GM19239 (cell line): ENCODE data around the gene ELOF1.
"Not testable (repeated sequence)": the region's sequence is repeated elsewhere in the genome, so short reads cannot be mapped to it uniquely, and the experiment has no call there.

Experiments
- DNase-seq: peaks from one replicate; pipeline ENCODE4 v3.0.0; 2011; ENCODE audit warnings: low spot score; ENCODE audit not compliant: insufficient read length
- FAIRE-seq: peaks from 2 replicates; lab custom pipeline; 2011; peaks lifted over from hg19 to GRCh38; lab: Jason Lieb, UNC

Gene ELOF1

DNA sequence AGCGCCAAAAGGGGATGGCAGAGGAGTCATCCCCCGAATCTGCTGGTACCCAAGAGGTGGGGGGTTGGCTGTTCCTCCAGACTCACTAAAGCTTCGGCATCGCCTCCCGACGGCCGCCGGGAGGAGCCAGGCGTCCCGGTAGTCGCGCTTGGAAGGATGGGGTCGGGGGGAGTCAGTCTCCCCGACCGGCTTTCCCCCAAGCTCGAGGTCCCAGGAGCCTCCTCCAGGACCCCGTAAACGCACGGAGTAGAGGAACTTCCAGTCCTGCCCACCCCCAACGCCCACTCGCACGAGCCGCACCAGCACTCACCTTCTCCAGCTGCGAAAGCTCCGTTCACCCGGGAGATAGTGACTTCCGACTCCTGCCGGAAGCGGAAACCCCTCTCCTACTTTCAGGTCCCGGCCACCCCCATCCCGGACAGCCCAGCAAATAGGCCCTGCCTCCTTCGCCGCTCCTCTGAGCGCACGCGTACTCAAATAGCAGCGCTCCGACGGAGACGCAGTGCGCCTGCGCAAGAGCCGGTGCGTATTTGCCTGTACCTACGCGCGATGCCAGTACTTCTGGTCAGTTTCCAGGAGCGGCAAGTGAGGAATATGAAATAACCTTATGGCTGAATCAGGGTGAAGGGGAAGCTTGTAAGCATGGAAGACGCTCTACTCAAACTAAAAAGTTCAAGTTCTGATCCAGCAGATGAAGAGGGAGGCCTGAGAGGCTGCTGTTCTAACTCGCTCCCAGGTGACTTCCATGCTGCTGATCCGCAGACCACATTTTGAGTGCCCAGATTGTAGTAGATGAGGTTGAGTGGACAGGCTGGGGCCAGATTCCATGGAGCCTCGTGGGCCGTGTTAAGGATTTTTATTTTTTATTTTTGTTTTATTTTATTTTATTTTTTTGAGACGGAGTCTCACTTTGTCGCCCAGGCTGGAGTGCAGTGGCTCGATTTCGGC is at the start of gene ELOF1:
Gene ELOF1 (minus strand): TSS at position 350 of the 948 bp plus-strand sequence. CDS start 4,883 bp downstream, outside the sequence.
- FAIRE-seq: peak; percentile 96
- DNase-seq: peak; percentile 95

- no peak for DNase-seq
- no peak for FAIRE-seq
These were observed 47.5 kb upstream of the ELOF1 start for GRCh38 chr19:11606484-11606883.

DNA sequence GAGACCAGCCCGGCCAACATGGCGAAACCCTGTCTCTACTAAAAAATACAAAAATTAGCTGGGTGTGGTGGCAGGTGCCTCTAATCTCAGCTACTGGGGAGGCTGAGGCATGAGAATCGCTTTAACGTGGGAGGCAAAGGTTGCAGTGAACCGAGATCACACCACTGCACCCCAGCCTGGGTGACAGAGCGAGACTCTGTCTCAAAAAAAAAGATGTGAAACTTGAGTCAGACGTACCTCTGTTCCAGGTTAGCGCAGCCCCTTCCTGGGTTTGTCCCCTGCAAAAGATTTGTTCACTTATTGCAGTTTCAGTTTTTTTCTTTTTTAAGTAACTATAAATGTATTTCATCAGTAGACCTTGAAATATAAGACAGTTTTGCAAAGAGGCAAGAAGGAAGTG is 40.7 kb upstream of the ELOF1 start:
- DNase-seq, FAIRE-seq: not testable (repeated sequence)

DNA sequence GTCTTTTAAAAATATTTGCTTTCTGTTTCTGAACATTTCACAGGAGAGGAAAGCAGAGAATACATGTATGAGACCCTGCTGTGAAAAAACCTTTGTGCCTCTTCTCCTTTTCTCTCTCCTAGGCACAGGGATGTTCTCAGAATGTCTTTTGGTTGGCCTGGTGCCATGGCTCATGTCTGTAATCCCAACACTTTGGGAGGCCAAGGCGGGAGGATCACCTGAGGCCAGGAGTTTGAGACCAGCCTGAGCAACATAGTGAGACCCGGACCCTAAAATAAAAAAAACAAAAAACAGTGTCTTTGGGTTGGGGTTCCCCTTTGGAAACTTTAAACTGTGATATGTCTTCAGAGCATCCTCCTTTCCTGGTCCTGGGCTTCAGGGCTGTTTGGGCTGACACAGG is 39.7 kb upstream of the ELOF1 start:
- FAIRE-seq (no peak), DNase-seq (no peak)

- FAIRE-seq (no peak), DNase-seq (no peak)
These were observed 39.1 kb upstream of the ELOF1 start for GRCh38 chr19:11598103-11598483.

DNA sequence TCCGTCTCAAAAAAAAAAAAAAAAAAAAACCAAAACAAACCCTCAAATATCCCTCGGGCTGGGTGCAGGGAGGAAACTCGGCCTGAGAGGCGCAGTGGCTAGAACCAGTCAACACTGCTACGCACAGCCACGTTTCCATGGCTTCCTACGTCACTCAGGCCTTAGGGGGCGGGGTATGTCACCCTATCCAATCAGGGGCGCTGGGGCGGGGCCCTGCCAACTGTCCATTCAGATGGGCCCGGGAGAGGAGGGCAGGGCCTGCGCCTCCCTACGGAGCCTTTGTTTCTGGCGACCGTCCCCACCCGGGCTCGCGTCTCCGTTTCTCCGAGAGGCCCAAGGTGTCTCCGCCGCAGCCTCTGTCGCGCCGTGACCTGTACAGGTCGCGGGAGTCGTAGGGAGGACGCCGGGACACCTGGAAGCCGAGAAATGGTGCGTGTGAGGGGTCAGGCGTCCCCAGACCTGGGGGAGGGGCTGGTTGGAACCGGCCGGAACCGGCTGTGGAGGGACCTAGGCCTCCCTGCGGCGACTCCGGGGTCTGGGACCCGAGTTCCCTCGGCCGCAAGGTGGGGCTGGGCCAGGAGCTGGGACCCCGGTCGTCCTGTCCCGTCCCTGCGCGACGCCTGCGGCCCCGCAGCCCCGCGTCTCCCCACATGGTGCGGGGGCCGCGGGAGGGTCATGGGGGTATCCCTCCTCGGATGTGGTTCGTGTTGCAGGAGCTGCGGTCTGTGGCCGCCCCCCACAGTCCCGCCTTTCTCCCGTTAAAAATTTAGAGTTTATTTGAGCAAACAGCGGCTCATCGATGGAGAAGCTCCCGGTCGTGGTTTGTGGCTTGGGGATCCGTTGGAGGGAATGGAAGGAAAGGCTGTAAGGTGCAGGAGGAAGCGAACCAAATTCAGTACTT is 38.4 kb upstream of the ELOF1 start, which contains the start of gene ZNF627:
Gene ZNF627 (plus strand): TSS at position 282 of the 901 bp plus-strand sequence. CDS start 145 bp downstream, at position 427.
- DNase-seq (peak; percentile 91), FAIRE-seq (peak; percentile 98)

GRCh38 chr19:11596156-11596555 is 37.1 kb upstream of the ELOF1 start:
- FAIRE-seq (no peak), DNase-seq (no peak)

DNA sequence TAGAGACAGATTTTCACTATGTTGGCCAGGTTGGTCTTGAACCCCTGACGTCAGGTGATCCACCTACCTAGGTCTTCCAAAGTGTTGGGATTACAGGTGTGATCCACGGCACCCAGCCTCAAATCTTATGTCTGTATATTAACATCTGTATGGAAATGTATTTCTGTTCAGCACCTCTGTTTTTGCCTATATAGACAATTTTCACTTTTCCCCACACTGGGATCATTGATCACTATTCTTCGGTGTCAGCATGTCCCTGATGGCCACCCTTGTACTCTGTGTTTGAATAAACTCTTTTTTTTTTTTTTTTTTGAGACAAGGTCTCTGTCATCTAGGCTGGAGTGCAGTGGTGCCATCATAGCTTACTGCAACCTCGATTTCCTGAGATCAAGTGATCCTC is 35.1 kb upstream of the ELOF1 start:
- FAIRE-seq (no peak), DNase-seq (no peak)

- FAIRE-seq (no peak), DNase-seq (no peak)
These were observed 29.1 kb upstream of the ELOF1 start for GRCh38 chr19:11587975-11588631.

- peak; percentile 85 for FAIRE-seq
- DNase-seq: peak; percentile 66
These were observed 28.4 kb upstream of the ELOF1 start for GRCh38 chr19:11587302-11587974.

DNA sequence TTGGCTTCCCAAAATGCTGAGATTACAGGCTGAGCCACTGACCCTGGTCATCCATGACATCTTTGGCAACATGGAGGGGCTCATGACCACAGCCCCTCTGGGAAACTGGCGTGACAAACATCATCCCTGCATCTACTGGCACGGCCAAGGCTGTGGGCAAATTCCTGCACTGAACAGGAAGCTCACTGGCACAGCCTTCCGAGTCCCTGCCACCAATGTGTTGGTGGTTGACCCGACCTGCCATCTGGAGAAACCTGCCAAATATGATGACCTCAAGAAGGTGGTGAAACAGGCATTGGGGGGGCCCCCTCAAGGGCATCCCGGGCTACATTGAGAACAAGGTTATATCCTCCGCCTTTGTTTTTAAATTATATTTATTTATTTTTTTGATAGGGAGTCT is 27.3 kb upstream of the ELOF1 start:
- no peak for DNase-seq
- no peak for FAIRE-seq

- peak; percentile 65 for DNase-seq
- FAIRE-seq: peak; percentile 94
These were observed 22.7 kb upstream of the ELOF1 start for GRCh38 chr19:11581740-11582139.

DNA sequence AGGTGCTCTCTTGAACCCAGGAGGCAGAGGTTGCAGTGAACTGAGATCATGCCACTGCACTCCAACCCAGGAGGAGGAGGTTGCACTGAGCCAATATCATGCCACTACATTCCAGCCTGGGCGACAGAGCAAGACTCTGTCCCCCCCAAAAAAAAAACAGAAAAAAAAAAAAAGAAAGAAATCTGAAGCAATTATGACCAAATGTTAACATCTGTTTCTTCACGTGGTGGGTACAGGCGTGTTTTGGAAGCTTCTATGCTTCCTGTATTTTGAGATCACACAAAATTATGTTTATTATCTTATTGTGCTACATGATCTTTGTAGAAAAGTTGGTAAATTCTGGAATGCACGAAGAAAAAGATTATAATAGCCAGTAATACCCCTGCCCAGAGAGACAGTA is 21.1 kb upstream of the ELOF1 start:
- no peak for FAIRE-seq
- no peak for DNase-seq

GRCh38 chr19:11578258-11579142 is 19.5 kb upstream of the ELOF1 start:
- DNase-seq (no peak), FAIRE-seq (no peak)

GRCh38 chr19:11577451-11578257 is 18.6 kb upstream of the ELOF1 start, which contains the start of gene ACP5:
Gene ACP5, minus strand, starts transcription at chr19:11577645. Its CDS starts 328 bp downstream, at chr19:11577317.
- FAIRE-seq: no peak
- no peak for DNase-seq

- no peak for DNase-seq
- no peak for FAIRE-seq
These were observed 17.2 kb upstream of the ELOF1 start for GRCh38 chr19:11576227-11576626.

DNA sequence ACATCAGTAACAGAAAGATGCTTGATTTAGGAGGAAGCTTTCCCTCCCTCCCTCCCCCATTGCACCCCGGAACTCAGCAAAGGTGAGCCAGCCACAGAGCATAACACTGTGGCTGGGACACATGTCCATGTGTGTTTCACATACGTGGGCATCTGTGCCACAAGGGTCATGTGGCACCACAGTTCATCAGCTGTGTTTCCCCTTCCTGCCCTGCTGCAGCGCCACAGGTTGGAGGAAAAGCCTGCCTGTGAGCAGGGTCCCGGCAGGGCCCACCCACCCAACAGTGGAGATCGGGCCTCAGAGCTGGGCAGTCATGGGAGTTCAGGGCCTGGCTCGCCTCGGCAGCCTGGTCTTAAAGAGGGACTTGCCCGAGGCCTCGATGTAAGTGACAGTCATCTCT is 15.7 kb upstream of the ELOF1 start:
- FAIRE-seq (no peak), DNase-seq (no peak)

DNA sequence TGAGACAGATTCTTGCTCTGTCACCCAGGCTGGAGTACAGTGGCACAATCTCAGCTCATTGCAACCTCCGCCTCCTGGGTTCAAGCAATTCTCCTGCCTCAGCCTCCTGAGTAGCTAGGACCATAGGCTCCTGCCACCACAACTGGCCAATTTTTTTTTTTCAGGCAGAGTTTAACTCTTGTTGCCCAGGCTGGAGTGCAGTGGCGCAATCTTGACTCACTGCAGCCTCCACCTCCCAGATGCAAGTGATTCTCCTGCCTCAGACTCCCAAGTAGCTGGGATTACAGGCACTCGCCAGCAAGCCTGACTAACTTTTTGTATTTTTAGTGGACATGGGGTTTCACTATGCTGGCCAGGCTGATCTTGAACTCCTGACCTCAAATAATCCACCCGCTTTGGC is 14.7 kb upstream of the ELOF1 start:
- not testable (repeated sequence) for FAIRE-seq

More for the DNA sequence above, 14.7 kb upstream of the ELOF1 start:
- not testable (repeated sequence) for DNase-seq
